Smooth muscle cell (in vitro differentiated cells): ENCODE results near the gene GEMIN2. TPM values are rescaled to one million over a fixed set of nuclear protein-coding genes. Genes with fewer than 3 reads are reported as not detected.
"Not testable (repeated sequence)": the region's sequence is repeated elsewhere in the genome, so short reads cannot be mapped to it uniquely, and the experiment has no call there.

ENCODE experiments used
- DNase-seq: peaks from one replicate; lab custom pipeline; 2025; ENCODE audit not compliant: unreplicated experiment; lab: John Stamatoyannopoulos, UW
- H2AFZ ChIP-seq: fragments of 200-600 bp; sonication (generic); 2 replicates; pipeline ENCODE4 v1.6.0; 2016; ENCODE audit warnings: antibody characterized with exemption, low read depth, mild to moderate bottlenecking
- H3F3A ChIP-seq: fragments of 200-600 bp; sonication (generic); 2 replicates; pipeline ENCODE4 v1.6.0; 2017; ENCODE audit warnings: antibody characterized with exemption, low read depth
- H3K27ac ChIP-seq: fragments of 200-600 bp; sonication (generic); 2 replicates; pipeline ENCODE4 v1.5.1; 2016; ENCODE audit warnings: low read depth, mild to moderate bottlenecking
- H3K27me3 ChIP-seq: fragments of 200-600 bp; sonication (generic); 2 replicates; pipeline ENCODE4 v1.6.1; 2016; ENCODE audit warnings: low read depth, mild to moderate bottlenecking
- H3K36me3 ChIP-seq: fragments of 200-600 bp; sonication (generic); 2 replicates; pipeline ENCODE4 v1.5.1; 2016; ENCODE audit warnings: low read depth
- H3K4me1 ChIP-seq: fragments of 200-600 bp; sonication (generic); 2 replicates; pipeline ENCODE4 v1.5.1; 2016; ENCODE audit warnings: low read depth
- H3K4me2 ChIP-seq: fragments of 200-600 bp; sonication (generic); 2 replicates; pipeline ENCODE4 v1.6.0; 2016; ENCODE audit warnings: mild to moderate bottlenecking
- H3K4me3 ChIP-seq: fragments of 200-600 bp; sonication (generic); 2 replicates; pipeline ENCODE4 v1.5.1; 2016; ENCODE audit warnings: mild to moderate bottlenecking
- H3K79me2 ChIP-seq: fragments of 200-600 bp; sonication (generic); 2 replicates; pipeline ENCODE4 v1.6.0; 2016; ENCODE audit warnings: low read depth, mild to moderate bottlenecking
- H3K9ac ChIP-seq: fragments of 200-600 bp; sonication (generic); 2 replicates; pipeline ENCODE4 v1.6.0; 2016; ENCODE audit warnings: low read depth
- H3K9me3 ChIP-seq: fragments of 200-600 bp; sonication (generic); replicated peaks from 2 replicates; pipeline ENCODE4 v1.5.1; 2016; ENCODE audit warnings: low read depth
- H4K20me1 ChIP-seq: fragments of 200-600 bp; sonication (generic); 2 replicates; pipeline ENCODE4 v1.6.0; 2016; ENCODE audit warnings: low read depth
- CTCF ChIP-seq: fragments of 200-600 bp; sonication (generic); IDR thresholded peaks from 2 replicates; pipeline ENCODE4 v1.5.1; 2017; ENCODE audit warnings: borderline replicate concordance, mild to moderate bottlenecking, antibody characterized with exemption; ENCODE audit not compliant: insufficient read depth, poor library complexity, severe bottlenecking
- WGBS: methylation state at CpG from one replicate; pipeline ENCODE4 v1.1.7; 2016; ENCODE audit warnings: low lambda C conversion rate; 5-methylcytosine and 5-hydroxymethylcytosine counted together
- polyA plus RNA-seq: library from polyadenylated mRNA; unstranded; fragments of >200 nt; fragmentation: Nextera tagmentation; extraction: Ambion mirVana; gene quantifications from 2 replicates; pipeline ENCODE4 v1.2.1, GENCODE V29; 2016
- total RNA-seq: library from RNA; depleted of rRNA; stranded (reverse); fragments of >200 nt; gene quantifications from 2 replicates; pipeline ENCODE4 v1.2.3, GENCODE V29; 2014

GEMIN2 gene
- total and polyA plus RNA-seq, 2 experiments from 2014 or later, result 18.1 to 29.6 TPM

GRCh38 chr14:39099748-39100147 lies 14.4 kb upstream of the GEMIN2 start:
- Histone ChIP-seq H4K20me1 (peaks cover 72% of the 10 kb centered on the region), H3K27ac (peak overlapping the region; percentile 67), H3K27me3 (no peaks in the 10 kb centered on the region), H3F3A (peaks cover 5% of the 10 kb centered on the region), H2AFZ (no peak overlapping the region), H3K4me3 (peak overlapping the region; percentile 95), H3K9me3 (no peaks in the 10 kb centered on the region), H3K9ac (no peak overlapping the region), H3K4me2 (peak overlapping the region; percentile 94), H3K36me3 (peaks cover 6% of the 10 kb centered on the region), H3K79me2 (peaks cover 99% of the 10 kb centered on the region), H3K4me1 (peaks cover 18% of the 10 kb centered on the region)
- DNase-seq, result no peak
- no peak for TF ChIP-seq CTCF

GRCh38 chr14:39102265-39102968 lies 11.7 kb upstream of the GEMIN2 start:
- Histone ChIP-seq H3K79me2 (peaks cover 76% of the 10 kb centered on the region), H3K27me3 (no peaks in the 10 kb centered on the region), H3K36me3 (no peaks in the 10 kb centered on the region), H3K4me3 (peak overlapping the region; percentile 95), H4K20me1 (peaks cover 45% of the 10 kb centered on the region), H3F3A (peaks cover 5% of the 10 kb centered on the region), H3K9ac (peak overlapping the region; percentile 97), H3K27ac (peak overlapping the region; percentile 95), H3K4me2 (peak overlapping the region; percentile 94), H3K9me3 (no peaks in the 10 kb centered on the region), H2AFZ (peak overlapping the region; percentile 91), H3K4me1 (peaks cover 16% of the 10 kb centered on the region)
- peak; percentile 34 for DNase-seq
- under 1% methylated on average over 22 of the region's 23 CpGs for WGBS
- no peak for TF ChIP-seq CTCF

GRCh38 chr14:39102969-39103957 lies 10.9 kb upstream of the GEMIN2 start, which contains the start of gene SEC23A:
Gene SEC23A (minus strand): TSS chr14:39103235. CDS start chr14:39096118, 7,117 bp downstream.
- Histone ChIP-seq H3K27me3 (no peaks in the 10 kb centered on the region), H3K4me2 (peak within 1 kb of the TSS; percentile 94), H3K9ac (peak within 1 kb of the TSS; percentile 97), H2AFZ (peak within 1 kb of the TSS; percentile 91), H3K27ac (peak within 1 kb of the TSS; percentile 95), H3K36me3 (no peaks in the 10 kb centered on the region), H3K79me2 (peaks cover 68% of the 10 kb centered on the region), H3K4me3 (peak within 1 kb of the TSS; percentile 95), H4K20me1 (peaks cover 37% of the 10 kb centered on the region), H3K9me3 (no peaks in the 10 kb centered on the region), H3F3A (peaks cover 5% of the 10 kb centered on the region), H3K4me1 (peaks cover 13% of the 10 kb centered on the region)
- peak; percentile 71 for DNase-seq
- no peak for TF ChIP-seq CTCF
- WGBS, result under 1% methylated on average over 29 of the region's 58 CpGs

GRCh38 chr14:39104078-39104801 lies 9.9 kb upstream of the GEMIN2 start:
- 93% methylated on average over 17 of the region's 17 CpGs for WGBS
- peak overlapping the region; percentile 97 for H3K9ac ChIP-seq
- not testable (repeated sequence) for DNase-seq

More at GRCh38 chr14:39104078-39104801, 9.9 kb upstream of the GEMIN2 start:
- H3K27me3 ChIP-seq, H3F3A ChIP-seq, H3K9me3 ChIP-seq, H2AFZ ChIP-seq, H3K36me3 ChIP-seq: not testable (repeated sequence)
- peaks cover 58% of the 10 kb centered on the region for H3K79me2 ChIP-seq
- H3K4me3 ChIP-seq, result peak overlapping the region; percentile 95
- peaks cover 27% of the 10 kb centered on the region for H4K20me1 ChIP-seq
- H3K27ac ChIP-seq, result peak overlapping the region; percentile 95
- peaks cover 13% of the 10 kb centered on the region for H3K4me1 ChIP-seq
- H3K4me2 ChIP-seq, result peak overlapping the region; percentile 94
